T-helper 1 cell treated with Interleukin-12 subunit alpha and Interleukin-12 subunit beta and Interleukin-4 antibody, amounts not matched to agents 30 μg/mL and 1 μg/mL, for 36 hours (primary cell): ENCODE measurements around the gene GNGT2.

ENCODE experiments used
- H3K27ac Mint-ChIP-seq: one replicate; pipeline ENCODE4 v1.8.0; 2021; ENCODE audit warnings: mild to moderate bottlenecking, mixed read lengths
- H3K27me3 Mint-ChIP-seq: one replicate; pipeline ENCODE4 v1.8.0; 2021; ENCODE audit warnings: low read depth, mixed read lengths
- H3K36me3 Mint-ChIP-seq: one replicate; pipeline ENCODE4 v1.8.0; 2021; ENCODE audit warnings: low read depth, mixed read lengths
- H3K4me1 Mint-ChIP-seq: one replicate; pipeline ENCODE4 v1.8.0; 2021; ENCODE audit warnings: low read depth, mixed read lengths
- H3K4me3 Mint-ChIP-seq: one replicate; pipeline ENCODE4 v1.8.0; 2021; ENCODE audit warnings: mild to moderate bottlenecking, moderate library complexity, mixed read lengths
- H3K9me3 Mint-ChIP-seq: one replicate; pipeline ENCODE4 v1.8.0; 2021; ENCODE audit warnings: mixed read lengths

GNGT2 gene

DNA sequence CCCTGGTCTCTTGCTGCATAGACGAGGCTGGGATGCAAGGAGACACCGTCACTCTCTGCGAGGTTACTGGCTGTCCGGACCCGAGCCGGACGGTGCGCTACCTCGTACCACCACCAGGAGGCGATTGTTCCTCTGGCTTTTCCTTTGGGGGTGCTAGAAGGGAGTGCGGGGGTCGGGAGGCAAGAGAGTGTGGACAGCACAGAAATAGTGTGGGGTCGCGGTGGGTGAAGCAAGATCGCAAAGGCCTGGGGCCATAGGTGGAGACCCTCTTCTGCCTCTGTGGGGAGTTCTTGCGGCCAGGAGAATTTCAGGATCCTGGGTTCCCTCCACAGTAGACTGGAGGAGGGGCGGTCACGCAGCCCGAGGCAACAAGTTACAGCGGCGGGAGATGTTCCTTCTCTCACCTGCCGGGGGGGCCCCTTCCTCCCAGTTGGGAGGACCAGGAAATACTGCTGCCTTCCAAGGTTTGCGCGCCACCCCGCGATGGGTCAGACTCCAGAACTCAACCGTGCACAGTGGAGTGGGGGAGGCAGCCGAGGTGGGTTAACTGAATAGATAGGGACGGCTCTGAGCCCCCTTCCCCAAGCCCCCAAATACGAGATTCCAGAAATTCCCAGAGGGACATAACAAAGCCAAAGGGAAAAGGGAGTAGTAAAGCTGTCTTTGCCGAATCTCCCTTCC lies 13.3 kb upstream of the GNGT2 start:
- Mint-ChIP-seq H3K36me3 (peaks cover 43% of the 10 kb centered on the region), H3K27ac (no peak overlapping the region), H3K9me3 (no peaks in the 10 kb centered on the region), H3K27me3 (peaks cover 26% of the 10 kb centered on the region), H3K4me3 (peak overlapping the region; percentile 69), H3K4me1 (peaks cover 44% of the 10 kb centered on the region)

DNA sequence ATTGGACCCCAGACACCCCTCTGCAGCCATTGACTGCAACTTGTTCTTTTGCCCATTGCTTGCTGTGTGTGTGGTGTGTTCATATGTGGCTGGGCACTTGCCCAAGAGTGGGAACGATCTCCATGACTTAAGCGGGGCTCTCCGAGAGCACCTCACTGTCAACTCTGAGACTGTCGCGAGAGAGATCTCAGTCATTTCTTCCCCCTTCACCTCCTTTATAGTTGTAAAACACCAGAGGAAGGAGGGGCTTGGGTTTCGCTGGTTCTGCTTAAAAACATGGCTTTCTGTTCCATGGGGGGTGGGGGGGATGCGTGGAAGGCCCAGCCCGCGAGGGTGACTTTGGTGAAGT lies 12.8 kb upstream of the GNGT2 start:
- H3K4me1 Mint-ChIP-seq = peaks cover 48% of the 10 kb centered on the region
- peaks cover 47% of the 10 kb centered on the region for H3K36me3 Mint-ChIP-seq
- H3K4me3 Mint-ChIP-seq = peak overlapping the region; percentile 69
- peak overlapping the region; percentile 50 for H3K27ac Mint-ChIP-seq
- peaks cover 26% of the 10 kb centered on the region for H3K27me3 Mint-ChIP-seq
- no peaks in the 10 kb centered on the region for H3K9me3 Mint-ChIP-seq

DNA sequence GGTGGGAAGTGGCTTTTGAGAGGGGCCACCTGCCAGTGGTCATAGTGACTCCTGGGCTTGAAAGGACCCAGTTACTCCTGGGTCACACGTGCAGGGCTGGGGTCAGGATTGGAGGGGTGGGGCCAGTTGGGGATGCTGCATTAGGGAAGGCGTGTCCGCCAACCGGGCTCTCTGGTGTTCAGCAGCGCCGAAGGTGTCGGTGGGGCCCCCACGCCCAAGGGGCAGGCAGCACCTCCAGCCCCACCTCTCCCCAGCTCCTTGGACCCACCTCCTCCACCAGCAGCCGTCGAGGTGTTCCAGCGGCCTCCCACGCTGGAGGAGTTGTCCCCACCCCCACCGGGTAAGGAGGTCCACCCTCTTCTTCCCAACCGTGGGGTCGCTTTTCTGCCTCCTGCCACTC lies 9.6 kb upstream of the GNGT2 start:
- H3K27ac Mint-ChIP-seq = no peak overlapping the region
- H3K9me3 Mint-ChIP-seq = no peaks in the 10 kb centered on the region
- no peak overlapping the region for H3K4me3 Mint-ChIP-seq
- peaks cover 12% of the 10 kb centered on the region for H3K27me3 Mint-ChIP-seq
- H3K36me3 Mint-ChIP-seq = peaks cover 66% of the 10 kb centered on the region
- peaks cover 58% of the 10 kb centered on the region for H3K4me1 Mint-ChIP-seq

DNA sequence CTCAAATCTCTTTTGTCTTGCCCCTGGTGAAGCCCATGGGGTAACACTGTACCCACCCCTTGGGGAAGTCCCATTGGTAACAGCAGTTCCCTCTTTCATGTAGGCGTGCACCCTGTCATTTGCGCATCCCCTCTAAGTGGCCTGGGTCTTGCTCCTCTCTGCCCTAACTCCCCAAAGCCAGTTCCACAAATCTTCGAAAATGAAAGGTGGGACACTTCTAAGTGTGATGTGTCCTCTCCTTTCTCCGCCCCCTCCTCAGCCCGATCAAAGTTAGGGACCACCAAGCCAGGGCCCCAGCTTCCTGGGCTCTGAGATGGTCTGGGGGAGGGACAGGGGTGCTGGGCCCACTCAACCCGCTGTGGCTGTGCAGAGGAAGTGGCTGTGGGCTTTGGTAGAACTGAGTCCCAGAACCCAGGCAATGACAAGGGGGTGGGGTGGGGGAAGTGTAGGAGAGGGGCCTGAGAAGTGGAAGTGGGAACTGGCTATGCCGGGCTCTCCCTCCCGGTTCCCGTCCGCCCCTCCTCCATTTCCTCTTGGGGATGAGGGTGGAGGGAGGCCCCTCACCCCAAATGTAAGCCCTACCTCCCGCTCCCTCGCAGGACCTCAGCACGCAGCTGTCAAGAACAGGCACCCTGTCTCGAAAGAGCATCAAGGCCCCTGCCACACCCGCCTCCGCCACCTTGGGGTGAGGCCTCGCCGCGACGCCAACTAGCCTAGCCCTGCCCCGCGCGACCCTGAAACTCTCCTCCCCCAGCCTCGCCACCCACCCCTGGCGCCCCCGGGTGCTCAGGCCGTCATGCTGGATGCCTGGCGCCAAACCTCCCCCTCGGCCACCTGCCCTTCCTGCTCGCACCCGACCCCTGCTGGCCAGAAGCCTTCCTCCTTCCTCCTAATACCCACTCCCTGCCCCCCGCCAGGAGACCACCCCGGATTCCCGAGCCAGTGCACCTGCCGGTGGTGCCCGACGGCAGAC lies 8.9 kb upstream of the GNGT2 start:
- Mint-ChIP-seq H3K4me1 (peaks cover 60% of the 10 kb centered on the region), H3K4me3 (peak overlapping the region; percentile 71), H3K27ac (peak overlapping the region; percentile 97), H3K27me3 (peaks cover 9% of the 10 kb centered on the region), H3K36me3 (peaks cover 68% of the 10 kb centered on the region), H3K9me3 (no peaks in the 10 kb centered on the region)

DNA sequence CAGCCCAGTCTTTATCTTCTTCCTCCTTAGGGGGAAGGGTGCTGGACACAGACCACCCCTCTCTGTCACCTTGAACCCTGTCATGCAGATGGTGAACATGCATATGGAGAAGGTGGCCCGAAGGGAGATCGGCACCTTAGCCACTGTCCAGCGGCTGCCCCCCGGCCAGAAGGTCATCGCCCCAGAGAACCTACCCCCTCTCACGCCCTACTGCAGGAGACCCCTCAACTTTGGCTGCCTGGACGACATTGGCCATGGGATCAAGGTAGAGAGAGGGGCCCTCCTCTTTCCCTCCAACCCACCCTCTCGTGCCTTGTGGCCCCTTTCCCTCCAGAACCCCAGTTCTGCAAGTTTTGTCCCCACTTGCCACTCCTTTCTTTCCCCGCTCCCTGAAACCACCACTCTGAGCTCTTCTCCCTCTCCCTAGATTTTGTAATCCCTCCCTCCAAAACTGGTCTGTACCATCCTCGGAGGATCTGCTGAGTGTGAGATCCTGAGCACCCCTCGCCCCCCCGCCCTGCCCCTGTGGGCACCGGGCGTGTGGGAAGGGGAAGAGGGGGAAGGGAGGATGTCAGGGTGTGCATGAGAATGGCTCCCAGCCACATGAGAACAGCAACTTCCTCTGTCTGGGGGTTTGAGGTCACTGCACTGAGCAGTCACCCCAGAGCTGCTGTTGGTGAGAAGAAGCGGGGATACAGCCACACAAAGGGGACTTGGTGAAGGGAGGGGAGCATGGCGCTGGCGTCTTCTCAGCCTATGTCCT lies 7.5 kb upstream of the GNGT2 start:
- Mint-ChIP-seq H3K9me3 (no peaks in the 10 kb centered on the region), H3K27me3 (no peaks in the 10 kb centered on the region), H3K27ac (peak overlapping the region; percentile 97), H3K4me3 (peak overlapping the region; percentile 89), H3K36me3 (peaks cover 70% of the 10 kb centered on the region), H3K4me1 (peaks cover 65% of the 10 kb centered on the region)

DNA sequence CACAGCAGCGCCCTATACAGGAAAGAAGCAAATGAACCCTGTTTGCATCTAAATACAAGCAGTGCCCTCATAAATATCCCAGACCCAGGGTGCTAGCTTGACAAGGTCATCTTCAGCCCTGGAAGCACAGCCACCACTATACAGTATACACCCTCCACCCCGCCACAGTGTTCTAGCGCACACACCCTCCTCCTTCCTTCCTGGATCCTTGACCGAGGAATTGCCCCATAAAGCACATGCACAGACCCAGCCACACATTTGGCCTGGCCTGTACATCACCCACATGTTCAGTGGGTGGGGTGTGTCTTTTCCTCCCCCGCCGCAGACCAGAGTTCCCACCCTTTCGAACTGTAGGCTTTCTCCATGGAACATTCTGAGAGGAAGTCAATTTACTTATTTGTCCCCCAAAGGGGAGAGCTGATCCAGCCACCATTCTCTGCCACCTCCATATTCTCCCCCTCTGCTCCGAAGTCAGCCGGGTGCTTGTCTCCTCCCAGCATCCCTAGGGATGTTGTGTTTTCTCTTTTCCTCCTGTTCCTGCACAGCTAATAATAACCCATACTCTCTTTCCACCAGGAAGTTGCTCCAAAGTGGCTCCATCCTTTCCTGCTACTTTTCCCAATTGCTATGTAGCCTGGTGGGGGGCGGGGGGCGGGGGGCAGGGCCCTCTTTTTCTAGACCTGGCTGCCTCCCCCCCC lies 6.7 kb upstream of the GNGT2 start:
- Mint-ChIP-seq H3K27ac (peak overlapping the region; percentile 83), H3K4me1 (peaks cover 68% of the 10 kb centered on the region), H3K4me3 (peak overlapping the region; percentile 73), H3K27me3 (no peaks in the 10 kb centered on the region), H3K9me3 (no peaks in the 10 kb centered on the region), H3K36me3 (peaks cover 66% of the 10 kb centered on the region)

DNA sequence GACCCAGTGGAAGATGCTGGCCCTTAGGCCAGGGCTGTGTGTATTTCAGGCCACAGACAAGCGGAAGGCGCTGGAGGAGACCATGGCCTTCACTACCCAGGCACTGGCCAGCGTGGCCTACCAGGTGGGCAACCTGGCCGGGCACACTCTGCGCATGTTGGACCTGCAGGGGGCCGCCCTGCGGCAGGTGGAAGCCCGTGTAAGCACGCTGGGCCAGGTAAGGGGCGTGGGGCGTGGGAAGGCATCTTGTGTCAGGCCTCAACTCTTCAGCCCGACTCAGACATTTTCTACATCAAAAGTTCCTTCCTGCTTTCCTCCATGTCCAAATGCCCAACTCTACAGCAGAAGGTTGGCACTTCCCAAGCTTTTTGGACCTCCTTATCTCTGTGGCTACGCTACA lies 6.1 kb upstream of the GNGT2 start:
- peak overlapping the region; percentile 86 for H3K27ac Mint-ChIP-seq
- H3K27me3 Mint-ChIP-seq = no peaks in the 10 kb centered on the region
- peak overlapping the region; percentile 73 for H3K4me3 Mint-ChIP-seq
- H3K36me3 Mint-ChIP-seq = peaks cover 63% of the 10 kb centered on the region
- H3K9me3 Mint-ChIP-seq = no peaks in the 10 kb centered on the region
- peaks cover 67% of the 10 kb centered on the region for H3K4me1 Mint-ChIP-seq

DNA sequence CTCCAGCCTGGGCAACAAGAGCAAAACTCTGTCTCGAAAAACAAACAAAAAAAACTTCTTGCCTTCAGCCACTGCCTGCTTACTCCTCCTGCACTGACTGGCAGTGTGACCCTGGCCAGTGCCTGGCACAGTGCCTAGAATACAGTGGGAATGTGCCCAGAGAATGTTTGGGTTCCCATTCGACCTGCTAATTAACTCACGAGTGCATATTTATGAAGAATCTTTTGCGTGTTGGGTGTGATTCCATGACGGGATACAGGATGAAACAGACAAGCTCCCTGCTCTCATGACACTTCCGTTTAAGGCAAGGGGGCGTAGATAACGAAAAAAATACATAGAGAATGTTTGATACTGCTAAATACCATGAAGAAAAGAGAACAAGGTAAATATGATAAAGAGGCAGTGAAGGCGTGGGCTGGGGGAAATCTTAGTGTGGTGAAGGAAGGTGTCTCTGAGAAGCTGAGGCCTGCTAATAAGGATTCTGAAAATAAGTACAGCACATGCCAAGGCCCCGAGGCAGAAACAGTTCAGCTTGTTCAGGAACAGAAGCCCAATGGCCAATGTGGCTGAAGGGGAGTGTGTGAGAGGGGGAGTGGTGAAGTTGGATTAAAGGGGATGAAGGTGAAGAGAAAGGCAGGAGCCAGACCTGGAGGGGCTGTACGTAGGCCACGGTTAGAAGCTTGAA lies 4.4 kb upstream of the GNGT2 start:
- H3K9me3 Mint-ChIP-seq = no peaks in the 10 kb centered on the region

DNA sequence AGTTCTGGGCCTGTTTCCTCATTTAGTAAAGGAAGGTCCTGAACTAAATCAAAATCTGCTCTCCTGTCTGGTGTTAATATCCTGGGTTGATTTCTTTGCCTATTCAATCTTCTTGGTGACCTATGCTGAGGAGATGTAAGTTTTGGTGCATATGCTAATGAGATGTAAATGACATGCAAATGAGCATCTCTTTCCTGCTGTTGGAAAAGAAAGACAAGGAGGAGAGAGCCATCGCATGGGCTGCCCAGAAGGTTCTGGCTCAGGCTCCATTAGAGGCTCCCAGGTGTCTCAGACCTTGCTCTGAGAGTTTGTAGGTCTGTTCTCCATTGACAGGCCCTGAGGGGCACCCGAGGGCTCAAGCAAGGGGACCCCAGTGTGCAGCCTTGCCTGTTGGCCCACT lies 3.5 kb upstream of the GNGT2 start:
- H3K9me3 Mint-ChIP-seq = no peaks in the 10 kb centered on the region

More for the DNA sequence above, 4.4 kb upstream of the GNGT2 start:
- H3K4me1 Mint-ChIP-seq = peaks cover 78% of the 10 kb centered on the region
- H3K4me3 Mint-ChIP-seq = peak overlapping the region; percentile 72
- H3K36me3 Mint-ChIP-seq = peaks cover 63% of the 10 kb centered on the region
- no peaks in the 10 kb centered on the region for H3K27me3 Mint-ChIP-seq
- H3K27ac Mint-ChIP-seq = peak overlapping the region; percentile 87

DNA sequence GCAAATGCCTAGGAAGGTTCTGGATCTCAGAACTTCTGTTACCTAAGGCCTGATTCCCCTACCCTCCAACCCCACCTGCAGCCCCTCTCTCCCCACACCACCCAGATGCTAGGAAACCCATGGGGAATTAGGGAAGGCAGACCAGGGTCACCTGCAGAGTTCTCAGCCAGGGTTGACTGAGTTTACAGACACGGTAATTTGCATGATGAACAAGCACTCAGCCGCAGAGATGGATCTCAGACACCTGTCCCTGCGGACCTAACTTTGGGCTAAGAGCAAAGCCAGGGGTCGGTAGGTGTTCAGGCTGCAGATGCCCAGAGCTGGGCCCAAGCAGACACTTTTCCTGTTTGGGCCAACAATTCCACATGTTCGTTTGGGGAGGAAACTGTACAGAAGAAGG lies 3.0 kb upstream of the GNGT2 start:
- Mint-ChIP-seq H3K27me3 (no peaks in the 10 kb centered on the region), H3K4me3 (peak overlapping the region; percentile 96), H3K36me3 (peaks cover 54% of the 10 kb centered on the region), H3K27ac (no peak overlapping the region), H3K9me3 (no peaks in the 10 kb centered on the region), H3K4me1 (peaks cover 79% of the 10 kb centered on the region)

More for the DNA sequence above, 3.5 kb upstream of the GNGT2 start:
- peak overlapping the region; percentile 65 for H3K4me3 Mint-ChIP-seq
- H3K36me3 Mint-ChIP-seq = peaks cover 57% of the 10 kb centered on the region
- no peak overlapping the region for H3K27ac Mint-ChIP-seq
- H3K4me1 Mint-ChIP-seq = peaks cover 78% of the 10 kb centered on the region
- no peaks in the 10 kb centered on the region for H3K27me3 Mint-ChIP-seq

DNA sequence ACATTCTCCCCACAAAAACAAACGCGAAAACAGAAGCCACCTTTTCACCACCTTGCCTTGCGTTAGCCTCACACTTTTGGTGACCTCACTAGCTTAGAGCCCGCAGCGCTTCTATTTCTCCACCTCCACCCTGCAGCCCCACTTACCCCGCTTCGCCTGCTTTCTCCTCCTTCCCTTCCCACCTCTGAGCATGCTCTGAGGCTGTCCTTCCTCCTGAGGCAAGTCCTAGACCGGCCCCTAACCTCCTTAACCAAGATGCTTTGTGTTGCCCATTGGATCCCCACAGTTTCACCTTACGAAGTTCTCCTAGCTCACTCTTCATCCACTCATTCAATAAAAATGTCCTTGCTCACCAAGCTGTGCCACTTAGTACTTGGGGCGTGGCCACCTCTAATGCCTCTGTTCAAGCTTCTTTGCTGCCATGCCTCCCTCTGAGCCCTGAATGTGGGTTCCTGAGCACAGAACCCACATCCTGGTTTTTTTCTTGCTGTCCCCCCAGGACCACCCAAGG lies 1.3 kb downstream of the GNGT2 start:
- no peaks in the 10 kb centered on the region for H3K27me3 Mint-ChIP-seq
- H3K27ac Mint-ChIP-seq = peak overlapping the region; percentile 46
- H3K36me3 Mint-ChIP-seq = peaks cover 38% of the 10 kb centered on the region
- H3K9me3 Mint-ChIP-seq = no peaks in the 10 kb centered on the region
- peaks cover 49% of the 10 kb centered on the region for H3K4me1 Mint-ChIP-seq
- H3K4me3 Mint-ChIP-seq = peak overlapping the region; percentile 96

DNA sequence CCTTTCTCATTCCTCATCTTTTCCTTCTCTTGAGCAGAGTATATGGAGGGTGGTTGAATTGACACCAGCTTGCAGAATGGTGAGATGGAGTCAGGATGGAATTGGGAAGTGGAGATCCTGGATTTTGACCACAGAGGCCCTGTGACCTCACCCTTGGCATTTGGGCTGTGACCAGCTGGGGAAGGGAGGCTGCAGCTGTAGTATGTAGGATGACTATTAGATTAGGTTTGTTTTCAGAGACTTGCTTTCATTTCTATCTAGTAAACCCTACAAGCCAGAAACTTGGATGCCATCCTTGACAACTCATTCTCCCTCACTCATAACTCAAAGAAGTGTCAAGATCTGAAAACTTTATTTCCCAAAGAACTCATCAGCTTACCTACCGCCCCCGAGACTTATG lies 5.9 kb downstream of the GNGT2 start:
- Mint-ChIP-seq H3K36me3 (peaks cover 22% of the 10 kb centered on the region), H3K4me1 (peaks cover 12% of the 10 kb centered on the region), H3K9me3 (no peaks in the 10 kb centered on the region), H3K27me3 (no peaks in the 10 kb centered on the region), H3K4me3 (no peak overlapping the region), H3K27ac (no peak overlapping the region)

DNA sequence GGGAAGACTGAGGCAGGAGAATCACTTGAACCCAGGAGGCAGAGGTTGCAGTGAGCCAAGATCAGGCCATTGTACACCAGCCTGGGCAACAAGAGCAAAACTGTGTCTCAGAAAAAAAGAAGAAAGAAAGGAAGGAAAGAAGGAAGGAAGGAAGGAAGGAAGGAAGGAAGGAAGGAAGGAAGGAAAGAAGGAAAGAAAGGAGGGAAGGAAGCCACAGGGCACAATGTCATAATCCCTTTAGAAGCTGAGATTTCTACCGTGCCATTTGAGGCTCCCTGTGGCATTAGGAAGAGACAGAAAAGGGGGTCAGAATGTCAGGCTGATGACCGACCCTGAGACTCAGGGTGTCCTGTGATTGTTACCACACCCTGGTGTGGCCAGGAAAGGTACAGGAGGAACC lies 6.6 kb downstream of the GNGT2 start:
- Mint-ChIP-seq H3K4me3 (no peak overlapping the region), H3K9me3 (no peaks in the 10 kb centered on the region), H3K4me1 (peaks cover 4% of the 10 kb centered on the region), H3K27me3 (no peaks in the 10 kb centered on the region), H3K27ac (peak overlapping the region; percentile 42), H3K36me3 (peaks cover 20% of the 10 kb centered on the region)
